Activated CD4-positive, alpha-beta T cell treated with anti-CD3 and anti-CD28 coated beads for 4 hours (primary cell): Measurements from ENCODE around the gene ITGA7.

ENCODE experiments used
- DNase-seq, 2 donors: peaks; one replicate each; pipeline ENCODE4 v3.0.0-alpha.2; 2020

Gene ITGA7

GRCh38 chr12:55637467-55637866 lies 70.2 kb downstream of the ITGA7 start:
- peak; percentile 15 to 23 for DNase-seq

GRCh38 chr12:55636853-55637252 lies 70.9 kb downstream of the ITGA7 start, which contains the start of gene OR10P1:
Gene OR10P1, plus strand, starts transcription at chr12:55636892. Its CDS starts 0 bp downstream, at chr12:55636892.
- DNase-seq: no peak

- no peak for DNase-seq
These were observed 71.5 kb downstream of the ITGA7 start for GRCh38 chr12:55636116-55636655.
